DMS114 treated with DMSO at 0.1 percent for 48 hours (cell line): ENCODE results near the gene BRI3.

Experiments used
- DNase-seq: peaks from one replicate; lab custom pipeline; 2025; ENCODE audit not compliant: unreplicated experiment; lab: John Stamatoyannopoulos, UW

BRI3 gene, protein sequence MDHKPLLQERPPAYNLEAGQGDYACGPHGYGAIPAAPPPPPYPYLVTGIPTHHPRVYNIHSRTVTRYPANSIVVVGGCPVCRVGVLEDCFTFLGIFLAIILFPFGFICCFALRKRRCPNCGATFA

DNA sequence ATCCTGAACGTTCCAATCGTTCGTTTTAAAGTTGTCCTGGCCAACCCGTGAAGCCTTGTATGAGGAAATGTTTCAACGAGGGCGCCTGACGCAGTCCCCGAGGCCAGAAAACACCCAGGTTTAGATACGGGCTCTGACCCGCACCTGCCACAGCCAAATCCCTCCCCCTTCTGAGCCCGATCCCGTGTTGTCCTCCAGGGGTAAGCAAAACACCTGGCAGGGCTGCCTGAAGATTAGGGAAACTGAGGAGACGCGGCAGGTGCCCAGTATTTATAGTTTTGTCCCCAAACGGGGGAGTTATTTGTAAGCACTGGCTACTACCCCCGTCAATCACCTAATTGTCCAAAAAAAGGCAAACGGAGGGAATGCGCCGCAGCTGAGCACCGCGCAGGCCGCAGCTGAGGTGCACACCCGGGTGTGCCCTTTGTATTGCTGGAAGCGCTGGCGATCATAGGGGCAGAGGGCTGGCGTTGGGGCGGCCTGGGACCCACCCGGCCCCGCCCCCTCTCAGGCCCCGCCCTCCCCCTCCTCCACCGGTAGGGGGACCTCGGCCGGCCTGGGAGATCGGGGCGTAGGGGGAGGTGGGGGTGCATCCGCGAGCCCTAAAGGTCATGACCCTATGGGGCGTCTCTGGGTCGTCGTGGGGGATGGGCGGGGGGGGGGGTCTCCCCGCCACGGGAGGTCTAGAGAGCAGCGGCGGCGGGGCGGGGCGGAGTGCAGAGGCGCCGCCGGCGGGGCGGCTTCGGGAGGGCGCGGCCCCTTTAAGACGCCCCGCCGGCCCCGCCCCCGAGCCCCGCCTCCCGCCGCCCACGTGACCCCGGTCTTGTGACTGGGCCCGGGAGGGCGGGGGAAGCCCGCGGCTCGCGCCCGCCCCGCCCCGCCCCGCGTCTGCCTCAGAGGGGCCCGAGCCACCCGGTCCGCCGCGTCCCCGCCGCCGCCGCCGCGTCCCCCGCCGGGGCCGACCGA, at the start of gene BRI3:
Gene BRI3 (plus strand): TSS at position 896 of the 966 bp plus-strand sequence. CDS start 110 bp downstream, outside the sequence.
- peak; percentile 63 for DNase-seq

DNA sequence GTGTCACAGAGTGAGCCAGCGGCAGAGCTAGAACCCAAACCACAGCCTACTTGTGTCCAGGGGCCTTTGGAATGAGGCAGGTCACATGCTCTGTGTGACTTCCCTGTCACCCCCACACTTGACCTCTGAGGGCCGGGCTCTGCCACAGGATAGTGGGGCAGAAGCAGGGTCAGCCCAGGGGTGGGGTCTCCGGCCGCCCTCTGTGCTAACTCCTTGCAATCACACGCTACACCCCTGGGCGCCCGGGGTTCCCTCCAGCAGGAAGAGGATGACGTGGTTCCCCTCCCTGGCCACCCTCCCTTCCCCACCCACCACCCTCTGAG, 49.3 kb upstream of the BRI3 start:
- no peak for DNase-seq

DNA sequence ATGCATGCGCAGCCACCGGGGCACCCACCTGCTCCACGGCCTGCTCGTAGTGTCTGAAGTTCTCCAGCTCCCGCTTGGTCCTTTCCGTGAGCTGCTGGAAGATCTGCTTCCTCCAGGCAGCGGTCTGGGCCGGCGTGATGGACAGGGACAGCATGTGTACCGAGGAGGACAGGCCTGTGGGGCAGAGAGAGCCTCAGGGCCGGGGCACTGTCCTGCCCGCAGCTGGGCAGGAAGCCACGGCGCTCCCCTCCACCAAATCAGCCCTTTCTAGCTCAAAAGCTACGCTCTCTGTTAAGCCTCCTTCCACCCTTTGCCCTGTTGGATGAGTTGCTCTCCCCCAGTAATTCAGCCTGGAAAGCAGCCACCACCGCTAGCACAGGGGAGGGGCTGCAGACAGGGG, 48.7 kb upstream of the BRI3 start:
- no peak for DNase-seq

DNA sequence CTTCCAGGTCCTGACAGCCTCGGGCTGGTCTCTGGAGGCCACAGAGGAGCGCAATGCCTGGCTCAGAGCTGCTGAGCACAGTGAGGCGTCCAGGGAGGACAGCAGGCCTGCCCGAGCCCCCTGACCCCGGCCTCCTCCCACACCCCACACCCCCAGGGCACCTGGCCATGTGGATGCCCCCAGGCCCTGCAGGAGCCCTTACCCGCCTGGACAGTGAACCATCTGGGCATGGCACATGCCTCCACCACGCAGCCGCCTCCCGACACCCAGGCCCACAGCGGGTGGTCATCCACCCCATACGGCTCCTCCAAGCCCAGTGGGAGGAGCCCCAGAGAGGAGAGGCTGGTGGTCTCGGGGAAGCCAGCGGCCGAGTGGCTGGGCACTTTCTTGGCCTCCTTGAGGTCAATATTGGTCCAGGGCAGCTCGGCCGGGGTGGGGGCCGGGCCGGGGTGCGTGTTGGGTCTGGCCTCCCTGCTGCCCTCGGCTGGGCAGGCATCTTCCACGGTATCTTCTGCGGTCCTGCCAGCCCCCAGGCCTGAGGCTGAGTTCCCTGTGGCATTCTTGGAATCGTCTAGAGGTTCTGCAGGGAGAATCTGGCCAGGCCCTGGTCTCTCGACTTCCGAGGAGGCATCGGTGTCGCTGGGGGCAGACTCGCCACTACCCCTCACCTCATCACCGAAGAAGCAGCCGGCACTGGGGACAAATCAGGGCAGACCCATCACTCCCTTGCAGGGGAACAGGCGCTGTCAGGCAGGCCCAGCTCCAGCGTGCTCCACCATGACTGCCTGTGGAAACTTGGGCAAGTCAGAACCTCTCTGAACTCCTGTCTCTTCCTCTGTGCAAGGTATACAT, 48.0 kb upstream of the BRI3 start:
- no peak for DNase-seq

DNA sequence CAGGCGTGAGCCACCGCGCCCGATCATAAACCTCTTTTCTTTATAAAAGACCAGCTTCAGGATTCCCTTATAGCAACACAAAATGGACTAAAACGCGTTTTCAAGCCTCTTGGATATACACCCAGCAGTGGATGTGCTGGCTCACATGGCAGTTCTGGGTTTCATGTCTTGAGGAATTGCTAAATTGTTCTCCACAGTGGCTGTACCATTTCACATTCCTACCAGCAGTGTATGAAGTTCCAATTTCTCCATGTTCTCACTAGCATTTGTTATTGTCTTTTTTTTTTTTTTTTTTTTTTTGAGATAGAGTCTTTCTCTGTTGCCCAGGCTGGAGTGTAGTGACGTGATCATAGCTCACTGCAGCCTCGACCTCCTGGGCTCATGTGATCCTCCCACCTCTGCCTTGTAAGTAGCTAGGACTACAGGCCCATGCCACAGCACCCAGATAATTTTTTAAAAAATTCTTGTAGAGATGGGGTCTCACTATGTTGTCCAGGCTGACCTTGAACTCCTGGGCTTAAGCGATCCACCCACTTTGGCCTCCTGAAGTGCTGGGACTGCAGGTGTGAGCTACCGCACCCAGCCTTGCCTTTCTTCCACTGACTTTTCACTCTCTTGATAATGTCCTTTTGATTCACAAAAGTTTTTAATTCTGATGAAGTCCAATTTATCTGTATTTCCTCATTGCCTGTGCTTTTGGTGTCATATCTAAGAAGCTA, 46.9 kb upstream of the BRI3 start:
- DNase-seq: no peak

DNA sequence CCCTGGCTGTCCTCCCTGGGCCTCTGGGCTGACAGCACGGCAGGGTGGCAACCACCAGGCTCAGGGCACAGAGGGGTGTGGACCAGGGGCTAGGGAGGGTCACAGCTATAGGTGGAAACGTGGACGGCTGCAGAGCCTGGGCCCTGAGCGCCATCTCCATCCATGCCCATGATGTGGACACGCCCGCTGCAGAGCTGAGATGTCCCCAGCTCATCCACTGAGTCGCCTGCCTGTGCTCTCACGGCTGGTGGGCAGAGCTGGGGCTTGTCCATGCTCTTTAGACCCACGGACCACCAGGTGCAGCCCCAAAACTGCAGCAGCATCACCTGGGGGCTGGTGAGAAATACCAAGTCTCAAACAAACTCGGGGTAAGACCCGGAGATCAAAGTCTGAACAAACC, 45.6 kb upstream of the BRI3 start:
- DNase-seq: no peak

DNA sequence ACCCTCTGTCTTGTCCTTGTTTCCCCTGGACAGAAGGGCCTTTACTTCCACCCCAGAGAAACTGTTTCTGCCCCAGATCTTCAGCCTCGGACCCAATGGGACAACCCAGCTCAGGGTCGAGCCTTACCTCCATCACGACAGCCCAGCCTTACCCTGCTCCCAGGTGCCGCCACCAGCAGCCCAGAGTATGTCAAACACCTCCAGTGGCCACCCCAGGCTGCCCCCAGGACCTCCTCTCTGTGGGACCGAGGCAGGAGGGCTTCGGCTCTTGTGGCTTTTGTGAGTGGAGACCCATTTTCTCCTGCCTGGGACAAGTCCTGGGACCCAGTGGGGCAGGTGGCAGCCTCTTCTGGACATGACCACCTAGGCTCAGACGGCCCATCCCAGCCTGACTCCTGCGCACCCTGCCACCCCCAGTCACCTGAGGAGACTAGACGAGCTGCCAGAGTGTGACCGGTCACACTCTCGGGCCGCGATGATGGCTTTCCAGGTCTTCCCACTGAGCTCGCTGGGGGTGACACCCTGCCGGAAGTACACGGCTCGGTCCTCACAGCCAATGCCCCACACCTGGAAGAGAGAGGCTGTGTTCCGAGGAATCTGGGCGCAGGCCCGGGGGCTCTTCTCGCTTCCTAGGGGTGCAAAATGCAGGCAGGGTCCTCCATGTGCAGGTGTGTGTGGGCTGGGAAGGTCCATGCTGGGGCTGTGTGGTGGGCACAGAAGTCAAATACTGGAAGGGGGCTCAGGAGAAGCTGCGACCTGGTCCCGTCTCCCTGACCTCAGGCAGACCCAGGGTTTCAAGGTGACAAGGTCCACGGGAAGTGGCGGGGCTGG, 44.9 kb upstream of the BRI3 start:
- no peak for DNase-seq

DNA sequence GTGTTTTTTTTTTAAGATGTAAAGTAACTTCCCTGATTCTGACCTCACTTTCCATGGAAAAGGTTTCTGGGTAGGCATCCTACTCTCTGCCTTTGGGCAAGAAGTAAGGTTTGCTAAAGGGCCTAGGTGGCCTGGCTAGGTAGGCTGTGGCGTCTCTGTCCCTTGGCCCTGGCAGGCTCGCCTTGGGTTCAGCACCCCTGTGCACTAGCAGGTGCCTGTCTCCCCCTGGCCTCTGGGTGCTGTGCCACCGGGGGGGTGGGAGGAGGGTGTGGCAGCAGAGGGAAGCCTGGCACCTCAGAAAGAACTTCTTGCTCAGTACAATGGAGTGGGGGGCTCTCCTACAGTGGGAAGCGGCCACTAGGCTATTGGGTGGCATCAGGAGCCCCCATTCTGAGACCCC, 43.4 kb upstream of the BRI3 start:
- no peak for DNase-seq

DNA sequence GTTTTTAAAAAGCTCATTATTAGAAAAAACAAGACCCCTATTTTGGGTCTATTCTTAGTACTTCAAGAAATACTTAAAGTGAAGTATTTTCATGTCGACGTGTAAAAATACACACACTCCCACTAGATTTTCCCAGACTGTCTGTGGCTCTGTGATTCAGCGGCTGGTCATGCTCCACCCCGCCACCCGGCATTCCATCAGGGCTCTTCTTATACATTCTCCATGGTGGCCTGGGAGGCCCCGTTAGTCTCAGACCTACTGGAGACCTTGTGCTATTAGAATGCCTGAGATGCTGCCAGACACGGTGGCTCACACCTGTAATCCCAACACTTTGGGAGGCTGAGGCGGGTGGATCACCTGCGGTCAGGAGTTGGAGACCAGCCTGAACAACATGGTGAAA, 42.5 kb upstream of the BRI3 start:
- no peak for DNase-seq

DNA sequence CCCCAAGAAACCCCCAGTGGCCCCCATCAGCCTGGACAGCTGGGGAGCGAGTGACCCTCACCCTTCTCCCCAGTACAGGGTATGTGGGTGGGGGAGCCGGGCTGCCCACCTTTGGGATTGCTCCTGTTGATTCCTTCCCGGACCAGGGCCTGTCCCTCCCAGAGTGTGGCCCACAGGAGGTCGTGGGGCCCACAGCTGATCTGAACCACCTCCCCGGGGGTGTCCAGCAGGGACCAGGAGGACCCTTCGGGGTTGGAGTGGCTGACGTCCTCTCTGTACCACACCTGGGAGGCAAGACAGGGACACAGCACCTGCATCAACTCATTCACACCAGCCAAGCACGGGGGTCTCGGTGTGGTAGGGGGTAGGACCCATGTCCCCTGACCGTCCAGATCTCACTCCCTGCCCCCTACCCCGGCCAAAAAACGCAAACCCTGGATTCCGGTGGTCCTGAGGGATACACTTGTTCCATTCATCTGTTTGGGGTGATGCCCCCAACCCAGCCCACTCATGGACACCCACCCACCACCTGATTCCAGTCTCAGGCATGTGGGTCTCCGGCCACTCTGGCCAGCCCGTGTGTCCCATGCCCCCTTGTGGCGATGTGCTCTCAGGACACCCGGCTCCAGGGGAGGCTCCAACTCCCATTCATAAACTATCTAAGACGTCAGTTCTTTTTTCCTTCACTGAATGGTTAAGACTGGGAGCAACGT, 40.4 kb upstream of the BRI3 start:
- DNase-seq: peak; percentile 22

DNA sequence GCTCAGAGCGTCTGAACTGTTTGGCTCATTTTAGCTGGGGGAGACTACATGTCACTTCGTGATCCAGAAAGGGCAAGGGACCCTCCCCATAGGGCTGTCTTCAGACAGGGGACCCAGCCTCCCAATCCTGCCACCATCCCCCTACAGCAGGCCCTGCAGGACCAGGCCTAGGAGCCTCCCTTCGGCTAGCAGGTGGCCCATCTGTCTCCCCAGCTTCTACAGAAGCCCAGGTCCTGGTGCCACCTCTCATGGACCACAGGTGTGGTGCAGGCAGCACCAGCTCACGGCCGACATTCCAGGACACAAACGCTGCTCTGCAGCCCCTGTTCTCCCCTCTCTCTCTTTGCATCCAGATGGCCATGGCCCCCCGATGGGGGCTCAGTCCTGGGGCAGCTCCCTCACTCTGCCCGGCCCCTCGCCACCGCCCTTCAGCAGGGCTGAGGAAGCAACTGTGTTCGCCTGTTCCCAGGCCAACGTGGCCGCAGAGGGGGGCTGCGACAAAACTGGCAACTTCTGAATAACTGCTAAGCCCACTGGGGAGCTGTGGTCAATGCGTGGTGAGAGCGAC, 39.7 kb upstream of the BRI3 start:
- no peak for DNase-seq

DNA sequence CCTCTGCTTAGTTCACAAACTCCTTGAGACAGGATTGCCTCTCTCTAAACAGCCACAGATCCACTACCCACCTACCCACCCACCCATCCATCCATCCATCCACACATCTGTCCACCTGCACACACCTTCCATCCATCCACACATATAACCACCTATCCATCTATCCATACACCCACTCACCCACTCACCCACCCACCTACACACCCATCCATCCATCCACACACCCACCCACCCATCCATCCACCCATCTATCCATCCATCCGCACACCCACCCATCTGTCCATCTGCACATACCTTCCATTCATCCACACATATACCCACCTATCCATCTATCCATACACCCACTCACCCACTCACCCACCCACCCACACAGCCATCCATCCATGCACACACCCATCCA, 39.1 kb upstream of the BRI3 start:
- no peak for DNase-seq

DNA sequence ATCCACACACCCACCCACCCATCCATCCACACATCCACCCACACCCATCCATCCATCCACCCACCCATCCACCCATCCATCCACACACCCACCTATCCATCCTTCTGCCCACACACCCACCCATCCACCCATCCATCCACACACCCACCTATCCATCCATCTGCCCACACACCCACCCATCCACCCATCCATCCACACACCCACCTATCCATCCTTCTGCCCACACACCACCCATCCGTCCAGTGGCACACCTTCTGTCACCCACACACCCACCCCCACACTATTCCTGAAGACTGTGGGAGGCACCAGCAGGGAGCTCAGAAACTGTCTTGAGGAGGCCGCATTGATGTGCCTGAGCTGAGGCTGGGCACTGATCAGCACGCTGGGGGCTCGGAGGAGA, 38.6 kb upstream of the BRI3 start:
- DNase-seq: no peak

DNA sequence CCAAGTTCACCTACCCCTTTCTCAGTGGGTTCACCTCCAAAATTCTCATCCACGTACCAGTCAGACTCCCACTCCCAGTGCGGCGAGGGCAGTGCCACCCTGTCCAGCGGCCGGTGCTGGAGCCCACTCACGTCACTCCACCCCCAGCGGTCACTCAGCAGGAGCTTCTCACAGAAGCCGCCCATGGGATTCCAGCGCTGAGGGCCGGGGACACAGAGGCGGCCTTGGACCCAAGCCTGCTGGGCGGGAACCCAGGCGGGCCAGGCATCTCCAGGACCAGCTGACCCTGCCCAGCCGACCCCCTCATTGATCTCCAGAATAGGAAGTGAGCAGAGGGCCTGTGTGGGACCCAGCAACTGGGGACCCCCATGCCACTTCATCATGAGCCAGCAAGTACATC, 36.6 kb upstream of the BRI3 start:
- no peak for DNase-seq

DNA sequence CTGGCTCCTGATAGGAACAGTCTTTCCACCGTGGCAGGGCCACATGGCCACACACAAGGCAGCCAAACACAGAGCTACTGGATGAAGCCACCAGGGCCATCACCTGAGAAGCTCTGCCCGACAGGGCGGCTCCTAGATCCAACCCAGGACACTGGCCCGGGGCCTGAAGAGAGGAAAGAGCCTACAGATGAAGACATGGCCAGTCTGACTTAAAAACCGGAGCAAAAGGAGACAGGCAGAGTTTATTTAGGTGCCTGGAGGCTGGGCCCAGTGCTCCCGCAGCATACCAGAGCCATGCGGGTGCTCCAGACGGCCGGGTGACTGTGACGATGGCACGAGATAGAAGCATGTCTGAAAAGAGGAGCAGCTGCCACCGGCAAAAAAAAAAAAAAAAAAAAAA, 33.3 kb upstream of the BRI3 start:
- DNase-seq: no peak

DNA sequence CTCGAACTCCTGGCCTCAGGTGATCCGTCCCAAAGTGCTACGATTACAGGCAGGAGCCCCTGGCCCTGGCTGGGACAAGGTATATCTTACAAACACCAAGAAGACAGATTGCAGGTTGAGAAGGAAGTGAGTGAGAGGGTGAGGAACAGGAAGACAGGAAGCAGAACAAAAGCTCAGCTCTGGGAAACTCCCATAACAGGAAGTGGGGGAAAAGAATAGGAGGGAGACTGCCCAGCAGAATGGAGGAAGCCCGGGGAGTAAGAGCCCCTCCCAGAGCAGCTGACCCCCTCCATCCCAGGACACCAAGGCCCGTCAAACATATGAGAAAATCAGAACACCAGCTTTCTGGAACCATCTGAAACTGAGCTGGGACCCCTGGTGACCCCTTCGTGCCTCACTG, 32.4 kb upstream of the BRI3 start:
- no peak for DNase-seq

DNA sequence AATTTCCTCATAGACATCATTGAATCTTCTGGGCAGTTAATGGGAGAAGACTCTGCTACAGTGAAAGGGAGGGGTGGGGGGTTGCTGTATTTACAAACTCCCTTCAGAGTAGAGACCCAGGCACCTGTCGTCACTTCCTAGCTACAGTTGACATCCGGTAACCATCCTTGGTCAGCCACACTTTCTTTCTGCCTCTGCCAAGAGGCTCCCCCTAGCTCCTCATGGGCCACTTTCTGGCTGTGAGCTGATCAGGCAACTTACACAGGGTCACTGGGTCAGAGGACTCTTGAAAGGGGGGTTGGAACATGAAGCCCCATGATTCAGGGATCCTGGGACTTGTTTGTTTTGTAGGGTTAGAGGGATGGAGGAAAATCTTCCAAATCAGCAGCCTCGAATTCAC, 30.7 kb upstream of the BRI3 start:
- no peak for DNase-seq

DNA sequence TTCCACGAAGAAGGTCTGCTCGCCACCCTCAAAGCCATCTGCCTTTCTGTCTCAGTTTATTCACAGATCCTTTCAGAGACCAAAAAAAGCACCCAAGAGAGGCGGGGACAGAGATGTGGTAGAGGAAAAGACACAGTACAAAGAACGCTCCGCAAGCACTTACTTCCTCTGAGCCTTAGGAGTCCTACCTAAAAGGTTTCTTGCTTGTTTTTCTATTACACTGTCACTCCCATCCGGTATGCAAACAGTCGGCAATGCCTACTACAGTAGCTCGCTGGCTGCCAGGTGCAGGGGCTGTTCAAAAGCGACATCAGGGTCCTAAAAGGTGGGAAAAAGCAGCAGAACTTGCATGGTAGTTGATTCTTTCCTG, 30.3 kb upstream of the BRI3 start:
- DNase-seq: no peak

DNA sequence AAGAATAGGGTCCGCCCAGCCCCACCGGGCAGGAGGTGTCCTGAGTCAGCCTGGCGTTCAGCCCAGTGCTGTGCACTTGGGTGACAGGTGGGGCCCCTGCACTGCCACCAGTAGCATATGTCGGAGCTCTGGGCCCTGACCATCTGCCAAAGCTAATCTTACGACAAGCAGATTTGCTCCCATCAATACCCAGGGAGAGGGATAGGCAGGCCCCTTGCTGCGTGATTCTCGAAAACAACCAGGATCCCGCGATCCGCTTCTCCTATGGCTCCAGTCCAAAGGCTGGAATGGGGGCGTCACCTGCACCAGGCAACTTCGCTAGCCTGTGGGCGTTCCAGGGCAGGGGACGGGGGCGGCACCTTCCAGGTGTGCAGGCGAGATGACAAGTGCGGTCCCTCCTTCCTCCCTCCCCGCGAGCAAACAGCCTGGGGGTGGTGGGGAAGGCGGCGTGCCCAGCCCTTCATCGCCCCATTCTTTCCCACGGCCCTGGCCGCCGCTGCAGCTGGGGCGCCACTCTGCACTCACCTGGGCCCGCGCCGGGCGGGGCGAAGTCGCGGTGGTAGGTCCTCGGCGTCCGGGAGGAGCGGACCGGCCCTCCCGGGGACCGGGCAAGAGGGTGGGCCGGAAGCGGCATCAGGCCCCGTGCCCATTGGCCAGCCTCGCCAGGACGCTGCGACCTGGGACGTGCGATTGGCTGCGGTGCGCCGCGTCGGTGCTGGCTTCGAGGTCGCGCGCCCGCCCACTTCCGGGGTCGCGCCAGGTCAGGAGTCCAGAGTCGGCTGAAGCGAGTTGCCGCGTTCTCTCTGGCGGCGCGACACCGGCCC, 29.7 kb upstream of the BRI3 start, which contains the start of gene TECPR1:
Gene TECPR1 (minus strand): TSS at position 632 of the 824 bp plus-strand sequence. CDS start 6,086 bp downstream, outside the sequence.
- DNase-seq: peak; percentile 81
